Neural cell (in vitro differentiated cells): ENCODE results near the gene ADCYAP1.
A peak's percentile ranks its signal among the peaks of the same experiment; 100 is the strongest.

ENCODE experiments used
- EP300 ChIP-seq: fragments of 450-650 bp; conservative IDR thresholded peaks from 2 replicates; pipeline ENCODE4 v1.6.1; 2014; ENCODE audit warnings: antibody characterized with exemption, mild to moderate bottlenecking, moderate library complexity; ENCODE audit not compliant: poor library complexity, severe bottlenecking
- EZH2 ChIP-seq: fragments of 200-600, 300-800 bp; shearing (Covaris generic), sonication (generic); IDR thresholded peaks from 2 replicates; pipeline ENCODE4 v1.6.1; 2014; ENCODE audit warnings: antibody characterized with exemption, low read length, borderline replicate concordance, mild to moderate bottlenecking; ENCODE audit not compliant: insufficient read depth, poor library complexity, severe bottlenecking
- MXI1 ChIP-seq: fragments of 450-650 bp; conservative IDR thresholded peaks from 2 replicates; pipeline ENCODE4 v1.6.1; 2014; ENCODE audit warnings: antibody characterized with exemption, mild to moderate bottlenecking; ENCODE audit not compliant: poor library complexity, severe bottlenecking
- POLR2AphosphoS5 ChIP-seq: IDR thresholded peaks from 2 replicates; pipeline ENCODE4 v1.6.1; 2012
- RAD21 ChIP-seq: fragments of 450-650 bp; conservative IDR thresholded peaks from 2 replicates; pipeline ENCODE4 v1.6.1; 2014; ENCODE audit warnings: antibody characterized with exemption, mild to moderate bottlenecking, moderate library complexity
- SMC3 ChIP-seq: fragments of 450-650 bp; conservative IDR thresholded peaks from 2 replicates; pipeline ENCODE4 v1.6.1; 2014; ENCODE audit warnings: antibody characterized with exemption, mild to moderate bottlenecking, moderate library complexity; ENCODE audit not compliant: poor library complexity
- TAF1 ChIP-seq: IDR thresholded peaks from 2 replicates; pipeline ENCODE4 v1.6.1; 2012; ENCODE audit warnings: low read depth
- TF ChIP-seq, protein P1 (sequence below): IDR thresholded peaks from 2 replicates; pipeline ENCODE4 v1.6.1; 2012; ENCODE audit warnings: borderline replicate concordance
- TF ChIP-seq, protein P2 (sequence below): fragments of 450-650 bp; IDR thresholded peaks from 2 replicates; pipeline ENCODE4 v1.5.1; 2014; ENCODE audit warnings: antibody characterized with exemption, mild to moderate bottlenecking, moderate library complexity; ENCODE audit not compliant: poor library complexity, severe bottlenecking

DNA sequence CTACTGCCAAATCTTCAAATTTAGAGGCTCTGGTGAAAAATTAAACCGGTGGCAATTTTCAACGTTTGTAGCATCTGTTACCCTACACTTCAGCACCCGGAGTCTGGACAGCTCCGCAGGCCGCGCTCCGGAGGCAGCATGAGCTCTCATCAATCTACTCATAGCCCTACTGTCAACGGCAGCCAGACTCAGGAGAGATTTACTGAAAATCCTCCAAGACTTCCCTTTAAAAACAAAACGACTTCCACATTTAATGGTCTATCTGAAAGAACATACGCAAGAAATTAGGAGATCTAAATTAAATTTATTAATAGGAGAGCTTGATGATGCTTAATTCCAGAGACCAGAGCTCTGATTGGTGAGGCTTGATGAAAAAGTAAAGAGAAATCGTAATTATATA is 970 bp upstream of the ADCYAP1 start:
- TF ChIP-seq, protein P1, sequence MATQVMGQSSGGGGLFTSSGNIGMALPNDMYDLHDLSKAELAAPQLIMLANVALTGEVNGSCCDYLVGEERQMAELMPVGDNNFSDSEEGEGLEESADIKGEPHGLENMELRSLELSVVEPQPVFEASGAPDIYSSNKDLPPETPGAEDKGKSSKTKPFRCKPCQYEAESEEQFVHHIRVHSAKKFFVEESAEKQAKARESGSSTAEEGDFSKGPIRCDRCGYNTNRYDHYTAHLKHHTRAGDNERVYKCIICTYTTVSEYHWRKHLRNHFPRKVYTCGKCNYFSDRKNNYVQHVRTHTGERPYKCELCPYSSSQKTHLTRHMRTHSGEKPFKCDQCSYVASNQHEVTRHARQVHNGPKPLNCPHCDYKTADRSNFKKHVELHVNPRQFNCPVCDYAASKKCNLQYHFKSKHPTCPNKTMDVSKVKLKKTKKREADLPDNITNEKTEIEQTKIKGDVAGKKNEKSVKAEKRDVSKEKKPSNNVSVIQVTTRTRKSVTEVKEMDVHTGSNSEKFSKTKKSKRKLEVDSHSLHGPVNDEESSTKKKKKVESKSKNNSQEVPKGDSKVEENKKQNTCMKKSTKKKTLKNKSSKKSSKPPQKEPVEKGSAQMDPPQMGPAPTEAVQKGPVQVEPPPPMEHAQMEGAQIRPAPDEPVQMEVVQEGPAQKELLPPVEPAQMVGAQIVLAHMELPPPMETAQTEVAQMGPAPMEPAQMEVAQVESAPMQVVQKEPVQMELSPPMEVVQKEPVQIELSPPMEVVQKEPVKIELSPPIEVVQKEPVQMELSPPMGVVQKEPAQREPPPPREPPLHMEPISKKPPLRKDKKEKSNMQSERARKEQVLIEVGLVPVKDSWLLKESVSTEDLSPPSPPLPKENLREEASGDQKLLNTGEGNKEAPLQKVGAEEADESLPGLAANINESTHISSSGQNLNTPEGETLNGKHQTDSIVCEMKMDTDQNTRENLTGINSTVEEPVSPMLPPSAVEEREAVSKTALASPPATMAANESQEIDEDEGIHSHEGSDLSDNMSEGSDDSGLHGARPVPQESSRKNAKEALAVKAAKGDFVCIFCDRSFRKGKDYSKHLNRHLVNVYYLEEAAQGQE, result peak; percentile 95
- TF ChIP-seq, protein P2, sequence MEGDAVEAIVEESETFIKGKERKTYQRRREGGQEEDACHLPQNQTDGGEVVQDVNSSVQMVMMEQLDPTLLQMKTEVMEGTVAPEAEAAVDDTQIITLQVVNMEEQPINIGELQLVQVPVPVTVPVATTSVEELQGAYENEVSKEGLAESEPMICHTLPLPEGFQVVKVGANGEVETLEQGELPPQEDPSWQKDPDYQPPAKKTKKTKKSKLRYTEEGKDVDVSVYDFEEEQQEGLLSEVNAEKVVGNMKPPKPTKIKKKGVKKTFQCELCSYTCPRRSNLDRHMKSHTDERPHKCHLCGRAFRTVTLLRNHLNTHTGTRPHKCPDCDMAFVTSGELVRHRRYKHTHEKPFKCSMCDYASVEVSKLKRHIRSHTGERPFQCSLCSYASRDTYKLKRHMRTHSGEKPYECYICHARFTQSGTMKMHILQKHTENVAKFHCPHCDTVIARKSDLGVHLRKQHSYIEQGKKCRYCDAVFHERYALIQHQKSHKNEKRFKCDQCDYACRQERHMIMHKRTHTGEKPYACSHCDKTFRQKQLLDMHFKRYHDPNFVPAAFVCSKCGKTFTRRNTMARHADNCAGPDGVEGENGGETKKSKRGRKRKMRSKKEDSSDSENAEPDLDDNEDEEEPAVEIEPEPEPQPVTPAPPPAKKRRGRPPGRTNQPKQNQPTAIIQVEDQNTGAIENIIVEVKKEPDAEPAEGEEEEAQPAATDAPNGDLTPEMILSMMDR, result no peak
- TF ChIP-seq RAD21 (no peak), POLR2AphosphoS5 (no peak), EP300 (no peak), TAF1 (no peak), EZH2 (no peak), SMC3 (no peak), MXI1 (no peak)
